WTC11 (cell line): ENCODE data around the gene ACTN2.

ENCODE experiments used
- CDX4 ChIP-seq: fragments of 250-450 bp; sonication (Bioruptor Pico); IDR thresholded peaks from 2 replicates; pipeline ENCODE4 v1.9.0; 2021; ENCODE audit warnings: moderate library complexity, mild to moderate bottlenecking, inconsistent platforms, borderline replicate concordance
- CTCF ChIP-seq: fragments of 200-600 bp; IDR thresholded peaks from 2 replicates; pipeline ENCODE4 v1.8.0; 2022; ENCODE audit warnings: antibody characterized with exemption
- FOXJ3 ChIP-seq: sonication (generic); formaldehyde crosslinking; IDR thresholded peaks from 2 replicates; pipeline ENCODE4 v1.9.0; 2021; ENCODE audit warnings: missing genetic modification reagents, mild to moderate bottlenecking, borderline replicate concordance
- HMGXB4 ChIP-seq: sonication (generic); formaldehyde crosslinking; IDR thresholded peaks from 2 replicates; pipeline ENCODE4 v1.8.1; 2023; ENCODE audit warnings: mild to moderate bottlenecking, moderate library complexity, missing genetic modification reagents
- NFE2L1 ChIP-seq: sonication (generic); formaldehyde crosslinking; IDR thresholded peaks from 2 replicates; pipeline ENCODE4 v1.8.1; 2023; ENCODE audit warnings: missing genetic modification reagents
- NFYB ChIP-seq: sonication (generic); formaldehyde crosslinking; conservative IDR thresholded peaks from 2 replicates; pipeline ENCODE4 v1.8.0; 2022; ENCODE audit warnings: low read depth, missing genetic modification reagents
- NR1H2 ChIP-seq: sonication (generic); formaldehyde crosslinking; IDR thresholded peaks from 2 replicates; pipeline ENCODE4 v1.9.0; 2021; ENCODE audit warnings: mild to moderate bottlenecking, moderate library complexity, missing genetic modification reagents
- PREB ChIP-seq: sonication (generic); formaldehyde crosslinking; IDR thresholded peaks from 2 replicates; pipeline ENCODE4 v1.8.1; 2022; ENCODE audit warnings: mild to moderate bottlenecking, missing genetic modification reagents, moderate library complexity, borderline replicate concordance
- RELA ChIP-seq: sonication (generic); formaldehyde crosslinking; IDR thresholded peaks from 2 replicates; pipeline ENCODE4 v1.8.1; 2022; ENCODE audit warnings: missing genetic modification reagents, mild to moderate bottlenecking, borderline replicate concordance
- SMAD3 ChIP-seq: sonication (generic); formaldehyde crosslinking; IDR thresholded peaks from 2 replicates; pipeline ENCODE4 v1.8.0; 2022; ENCODE audit warnings: missing genetic modification reagents, mild to moderate bottlenecking, borderline replicate concordance
- ZNF281 ChIP-seq: sonication (generic); formaldehyde crosslinking; IDR thresholded peaks from 2 replicates; pipeline ENCODE4 v1.8.0; 2023; ENCODE audit warnings: mild to moderate bottlenecking, missing genetic modification reagents
- ZNF512 ChIP-seq: sonication (generic); formaldehyde crosslinking; IDR thresholded peaks from 2 replicates; pipeline ENCODE4 v1.8.1; 2022; ENCODE audit warnings: missing genetic modification reagents, borderline replicate concordance

- TF ChIP-seq ZNF512 (CRISPR knock-in tag) (no peak), NR1H2 (CRISPR knock-in tag) (no peak), CTCF (no peak), ZNF281 (CRISPR knock-in tag) (no peak), NFE2L1 (CRISPR knock-in tag) (no peak), CDX4 (CRISPR knock-in tag) (no peak), FOXJ3 (no peak), HMGXB4 (CRISPR knock-in tag) (no peak), SMAD3 (no peak), NFYB (CRISPR knock-in tag) (no peak), RELA (CRISPR knock-in tag) (no peak), PREB (CRISPR knock-in tag) (no peak)
These were observed 39.4 kb downstream of the ACTN2 start for GRCh38 chr1:236725668-236726067.
